ENCODE data around the gene EXOC1L.

EXOC1L gene, protein sequence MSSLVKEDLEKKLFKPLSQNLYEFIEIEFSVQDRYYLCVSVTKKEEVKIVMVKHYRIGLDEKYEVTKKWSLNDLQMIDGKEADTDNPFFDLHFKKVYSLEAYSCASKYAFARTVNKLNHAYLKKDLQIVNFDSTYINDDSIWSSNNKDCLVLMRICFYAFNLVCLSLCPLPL

DNA sequence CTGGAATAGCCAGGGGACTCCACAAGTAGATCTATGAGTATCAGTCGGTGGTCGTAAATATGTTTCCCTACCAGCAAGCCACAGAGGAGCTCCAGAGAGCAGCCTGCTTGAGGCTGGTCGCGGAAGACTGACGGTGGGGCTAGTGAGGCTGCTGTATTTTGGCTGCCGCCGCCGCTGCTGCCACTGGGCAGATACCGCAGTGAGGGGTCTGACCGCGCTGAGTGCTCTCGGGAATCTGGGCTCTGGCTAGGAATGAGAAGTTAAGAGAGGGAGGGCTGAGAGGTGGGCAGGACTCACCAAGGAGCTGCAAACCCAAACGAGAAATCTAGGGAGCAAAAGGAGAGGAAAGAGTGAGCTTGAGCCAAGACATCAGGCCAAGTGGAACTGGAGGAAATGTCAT is at the start of gene EXOC1L:
Gene EXOC1L, plus strand, starts transcription at position 157 of the 400 bp plus-strand sequence. Its CDS starts 237 bp downstream, at position 394.
- DNase-seq, result peak; percentile 17

DNA sequence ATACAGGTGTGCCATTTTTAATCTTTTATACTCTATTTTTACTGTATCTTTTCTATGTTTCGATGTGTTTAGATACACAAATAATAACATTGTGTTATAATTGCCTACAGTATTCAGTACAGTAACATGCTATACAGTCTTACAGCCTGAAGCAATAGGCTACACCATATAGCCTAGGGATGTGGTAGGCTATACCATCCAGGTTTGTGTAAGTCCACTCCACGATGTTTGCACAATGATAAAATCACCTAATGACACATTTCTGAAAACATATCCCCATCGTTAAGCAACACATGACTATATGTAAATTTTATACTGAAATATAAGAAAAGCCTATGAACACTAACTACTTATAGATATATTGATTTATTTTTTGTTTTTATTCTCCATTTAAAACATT is 48.9 kb upstream of the EXOC1L start:
- no peak for DNase-seq

DNA sequence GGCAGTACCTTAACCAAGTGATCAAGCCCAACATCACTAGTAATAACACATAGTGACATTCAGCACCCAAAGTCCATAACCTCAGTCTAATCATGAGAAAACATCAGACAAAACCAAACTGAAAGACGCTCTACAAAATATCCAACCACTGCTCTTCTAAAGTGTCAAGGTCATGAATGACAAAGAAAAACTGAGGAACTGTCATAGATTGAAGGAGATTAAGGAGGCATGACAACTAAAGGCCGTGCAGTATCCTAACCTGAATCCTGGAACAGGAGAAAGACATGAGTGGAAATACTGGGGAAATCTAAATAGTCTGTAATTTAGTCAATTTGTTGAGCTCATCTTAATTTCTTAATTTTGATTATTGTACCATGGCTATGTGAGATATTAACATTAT is 38.2 kb upstream of the EXOC1L start:
- no peak for DNase-seq

DNA sequence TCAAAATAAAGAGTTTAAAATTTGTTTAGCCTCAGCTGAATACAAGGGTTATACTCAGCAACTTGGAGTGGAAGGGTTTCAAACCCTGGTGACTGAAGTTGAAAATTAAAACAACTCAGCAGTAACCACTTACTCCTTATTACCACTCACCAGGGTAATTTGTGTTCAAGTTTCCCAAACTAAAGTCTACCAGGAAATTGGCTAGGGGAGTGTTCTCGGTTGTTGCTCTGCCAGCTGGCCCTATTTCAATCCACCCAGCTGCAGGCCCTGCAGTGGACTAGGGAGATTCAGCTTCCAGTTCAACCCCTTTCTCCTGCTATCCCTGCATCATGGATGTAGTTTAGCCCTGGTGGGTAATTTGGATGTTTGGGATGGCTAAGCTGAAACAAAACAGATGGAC is 37.8 kb upstream of the EXOC1L start:
- DNase-seq, result no peak

DNA sequence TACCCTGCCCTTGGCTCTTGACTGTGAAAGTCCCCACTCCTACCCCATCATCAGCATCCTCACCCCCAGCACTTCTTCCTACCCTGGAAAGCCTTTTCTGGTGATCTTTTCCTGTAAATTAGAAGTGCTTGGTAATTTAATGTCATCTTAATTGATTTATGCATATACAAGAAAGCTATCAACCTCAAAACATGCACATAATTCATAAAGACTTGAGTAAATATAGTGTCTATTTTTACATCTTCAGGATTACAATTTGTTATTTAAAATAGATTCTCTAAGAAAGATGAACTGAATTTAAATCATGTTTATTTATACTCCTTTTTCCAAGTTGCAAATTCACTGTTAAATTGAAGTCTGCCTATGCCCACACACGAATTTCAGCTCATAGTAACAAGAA is 36.0 kb upstream of the EXOC1L start:
- no peak for DNase-seq

DNA sequence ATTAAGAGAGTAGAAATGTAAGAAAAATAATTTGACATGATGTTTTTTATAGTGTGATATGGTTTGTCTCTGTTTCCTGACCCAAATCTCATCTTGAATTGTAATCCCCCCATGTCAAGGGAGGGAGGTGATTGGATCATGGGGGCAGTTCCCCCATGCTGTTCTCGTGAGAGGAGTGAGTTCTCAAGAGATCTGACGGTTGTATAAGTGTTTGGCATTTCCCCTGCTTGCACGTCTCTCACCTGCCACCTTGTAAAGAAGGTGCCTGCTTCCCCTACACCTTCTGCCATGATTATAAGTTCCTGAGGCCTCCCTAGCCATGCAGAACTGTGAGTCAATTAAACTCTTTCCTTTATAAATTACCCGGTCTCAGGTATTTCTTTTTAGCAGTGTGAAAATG is 34.8 kb upstream of the EXOC1L start:
- DNase-seq, result no peak

DNA sequence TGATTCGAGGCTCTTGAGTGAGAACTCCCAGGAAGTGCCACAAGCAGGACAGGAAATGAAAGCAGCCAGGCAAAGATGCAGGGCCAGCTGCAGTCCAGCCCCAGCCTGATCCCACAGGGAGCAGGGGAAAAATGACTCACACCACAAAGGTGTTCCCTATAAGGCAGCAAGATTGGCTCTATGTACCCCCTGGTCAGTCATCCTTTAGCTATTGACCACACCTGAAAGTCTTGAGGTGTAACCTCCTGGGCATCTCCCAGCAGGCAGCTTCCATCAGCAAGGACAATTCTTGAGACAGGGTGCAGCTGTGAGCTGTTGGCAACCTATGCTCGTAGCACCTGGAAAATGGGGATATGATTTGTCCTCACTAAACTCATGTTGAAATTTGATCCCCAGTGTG is 27.9 kb upstream of the EXOC1L start:
- DNase-seq, result no peak

DNA sequence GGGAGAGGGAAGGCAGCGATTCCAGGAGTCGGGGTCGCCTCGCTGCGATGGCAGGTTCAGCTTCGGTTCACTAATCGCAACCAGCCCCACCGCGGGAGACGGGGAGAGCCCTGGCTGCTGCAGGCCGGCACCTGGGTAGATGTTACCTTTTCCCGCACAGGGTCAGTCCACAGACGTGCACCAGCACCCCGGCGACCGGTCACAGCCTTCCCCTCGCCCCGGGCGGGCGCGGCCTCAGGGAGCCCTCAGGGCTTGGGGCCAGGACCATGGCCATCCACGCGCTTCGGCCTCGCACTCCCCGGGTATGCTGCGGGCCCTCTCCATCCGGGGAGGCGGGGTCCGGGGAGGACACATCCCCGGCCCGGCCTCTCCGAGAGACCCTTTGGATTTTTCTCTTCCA is 26.1 kb upstream of the EXOC1L start:
- DNase-seq, result no peak

DNA sequence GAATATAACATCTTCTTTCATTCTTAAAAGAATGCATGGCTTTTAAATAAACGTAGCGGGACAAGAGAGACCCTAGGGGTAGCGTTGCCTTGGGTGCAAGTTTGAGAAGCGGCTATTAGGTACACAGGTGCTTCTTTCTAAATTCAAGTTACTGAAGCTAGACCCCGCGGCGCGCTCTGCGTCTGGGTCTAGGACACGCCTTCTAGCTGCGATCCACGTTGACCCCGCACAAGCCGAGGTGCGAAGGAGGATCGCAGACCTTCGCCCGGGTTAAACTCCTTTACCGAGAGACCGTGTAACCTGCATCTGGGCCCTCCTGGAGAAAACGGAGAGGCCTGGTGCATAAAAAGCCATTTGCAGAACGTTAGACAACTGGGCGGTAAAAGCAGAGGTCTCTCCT is 25.5 kb upstream of the EXOC1L start:
- DNase-seq, result no peak

DNA sequence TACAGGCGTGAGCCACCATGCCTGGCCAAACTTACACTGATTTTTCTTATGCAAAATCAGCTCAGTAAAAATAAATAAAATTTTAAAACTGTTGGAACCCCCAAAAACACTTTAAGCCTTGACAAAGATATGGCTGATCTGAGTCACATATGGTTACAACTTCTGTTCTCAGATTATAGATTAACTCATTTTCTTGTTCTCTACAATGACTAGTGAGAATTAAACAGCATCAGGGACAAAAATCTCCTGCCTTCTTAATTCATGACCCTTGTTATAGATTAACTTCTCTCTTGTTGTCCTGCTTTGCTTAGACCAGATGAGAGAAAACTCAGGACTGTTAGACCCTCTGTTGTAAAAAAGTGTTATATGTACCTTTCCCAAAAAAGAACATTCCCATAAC is 24.2 kb upstream of the EXOC1L start:
- no peak for DNase-seq

DNA sequence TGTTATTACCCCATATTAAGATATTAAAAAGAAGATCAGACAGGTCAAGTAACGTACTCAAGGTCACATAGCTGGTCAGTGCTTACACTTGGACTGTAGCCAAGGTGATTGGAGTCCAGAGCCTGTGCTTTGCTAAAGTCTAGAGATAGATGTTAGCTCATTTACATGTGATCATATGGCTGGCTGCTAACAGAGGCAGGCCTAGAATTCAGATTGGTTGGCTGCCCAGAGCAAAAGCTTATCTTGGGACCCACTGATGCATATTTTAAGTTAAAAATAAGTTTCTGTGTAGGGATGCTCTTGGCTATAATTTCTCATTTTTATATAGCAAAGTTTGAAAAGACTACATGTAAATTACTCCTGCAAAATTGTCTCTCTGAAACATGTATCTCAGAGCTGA is 18.1 kb upstream of the EXOC1L start:
- DNase-seq, result no peak

DNA sequence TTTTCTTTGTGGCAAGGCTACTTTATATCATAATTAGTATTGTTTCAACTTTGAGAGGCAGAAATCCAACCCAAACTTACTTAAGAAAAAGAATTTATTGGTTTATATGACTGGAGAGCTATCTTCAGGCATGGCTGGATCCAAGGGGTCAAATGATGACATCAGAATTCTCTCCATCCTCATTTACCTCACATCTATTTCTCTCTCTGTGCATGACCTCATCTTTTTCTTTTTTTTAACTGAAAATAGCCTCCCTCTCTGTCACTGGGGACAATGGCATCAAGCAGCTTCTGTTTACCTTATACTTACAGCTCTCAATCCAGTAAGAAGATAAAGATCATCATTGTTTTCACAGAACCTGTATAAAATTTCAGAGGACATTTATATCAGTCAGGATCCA is 12.0 kb upstream of the EXOC1L start:
- DNase-seq, result no peak

DNA sequence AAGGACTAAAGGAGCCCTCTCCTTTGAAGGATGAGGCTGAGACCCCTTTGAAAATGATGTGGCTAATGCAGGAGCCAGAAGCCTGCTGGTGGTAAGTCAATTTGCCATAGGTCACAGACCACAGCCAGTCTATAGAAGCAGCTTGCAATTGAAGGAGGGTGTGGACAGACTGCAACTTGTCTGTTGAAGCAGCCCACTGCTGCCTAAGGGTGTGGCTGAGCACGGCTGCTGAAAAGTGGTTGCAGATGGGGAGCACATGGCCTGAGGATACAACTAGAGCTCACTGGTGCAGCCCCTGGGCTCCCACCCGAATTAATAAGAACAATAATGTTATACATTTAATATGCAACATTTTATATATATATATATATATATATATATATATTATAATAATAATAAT is 11.4 kb upstream of the EXOC1L start:
- peak; percentile 55 for DNase-seq

DNA sequence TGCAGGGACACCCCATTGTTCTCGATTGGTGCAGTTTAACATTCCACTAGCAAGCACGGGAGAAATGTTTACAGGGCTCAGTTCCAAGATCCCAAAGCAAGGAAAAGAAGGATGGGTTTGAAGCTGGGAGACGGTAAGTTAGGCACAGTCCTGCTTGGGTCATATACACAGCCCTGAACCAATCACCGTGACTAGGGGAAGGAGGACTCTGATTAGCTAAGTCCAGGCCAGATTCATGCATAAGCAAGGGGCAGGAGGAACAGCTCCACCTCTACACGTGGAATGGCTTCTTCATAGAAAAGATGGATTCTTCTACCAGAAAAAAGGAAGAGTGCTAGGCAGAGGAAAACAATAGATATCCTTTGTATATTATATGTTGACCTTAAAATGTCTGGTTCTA is 11.0 kb upstream of the EXOC1L start:
- DNase-seq, result no peak

DNA sequence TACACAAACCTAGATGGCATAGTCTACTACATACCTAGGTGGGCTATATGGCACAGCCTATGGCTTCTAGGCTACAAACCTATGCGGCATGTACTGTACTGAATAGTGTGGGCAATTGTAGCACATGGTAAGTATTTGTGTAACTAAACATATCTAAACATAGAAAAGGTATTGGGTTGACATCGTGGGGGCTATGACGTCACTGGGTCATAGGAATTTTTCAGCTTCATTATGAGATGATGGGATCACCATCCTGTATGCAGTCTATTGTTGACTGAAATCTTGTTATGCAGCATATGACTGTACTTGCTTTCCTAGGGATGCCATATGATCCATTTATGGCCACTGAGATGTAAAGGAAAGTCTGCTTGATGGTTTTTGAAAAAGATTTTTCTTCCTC is 1.9 kb upstream of the EXOC1L start:
- no peak for DNase-seq

DNA sequence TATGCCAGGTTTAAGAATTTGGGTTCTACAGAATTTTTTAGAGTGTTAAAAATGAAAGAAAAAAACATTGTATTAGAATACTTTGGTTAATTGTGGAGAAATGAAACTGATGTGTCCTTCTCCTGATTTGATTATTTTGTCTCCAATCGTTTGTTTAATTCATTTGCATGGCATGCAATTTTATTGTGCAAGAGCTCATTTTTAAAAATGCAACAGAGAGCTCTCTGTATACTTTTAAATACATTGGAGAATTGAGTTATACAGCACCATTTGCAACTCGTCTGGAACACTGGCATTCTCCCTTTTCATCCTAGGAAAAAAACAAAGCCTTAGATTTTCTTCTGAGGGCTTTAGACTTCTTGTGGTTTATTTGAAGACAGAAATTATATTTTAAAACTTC is 689 bp downstream of the EXOC1L start:
- DNase-seq, result no peak

DNA sequence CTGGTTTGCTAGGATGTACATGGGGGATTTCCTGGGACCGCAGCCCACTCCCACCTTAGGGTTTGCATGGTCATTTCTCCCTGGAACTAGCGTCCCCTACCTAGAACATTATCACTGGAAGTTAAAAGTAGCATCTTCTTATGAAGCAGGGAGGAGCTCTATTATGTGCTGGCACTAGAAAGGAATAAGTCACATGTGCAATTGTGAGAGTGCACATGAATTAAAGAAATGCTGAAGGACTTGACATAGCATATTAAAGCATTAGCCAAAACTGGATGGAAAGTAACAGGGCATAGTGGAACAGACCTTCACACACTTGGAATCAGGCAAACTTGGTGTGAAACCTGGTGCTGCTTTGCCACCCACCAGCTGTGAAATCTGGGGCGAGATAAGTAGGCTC is 2.7 kb downstream of the EXOC1L start:
- DNase-seq, result no peak

DNA sequence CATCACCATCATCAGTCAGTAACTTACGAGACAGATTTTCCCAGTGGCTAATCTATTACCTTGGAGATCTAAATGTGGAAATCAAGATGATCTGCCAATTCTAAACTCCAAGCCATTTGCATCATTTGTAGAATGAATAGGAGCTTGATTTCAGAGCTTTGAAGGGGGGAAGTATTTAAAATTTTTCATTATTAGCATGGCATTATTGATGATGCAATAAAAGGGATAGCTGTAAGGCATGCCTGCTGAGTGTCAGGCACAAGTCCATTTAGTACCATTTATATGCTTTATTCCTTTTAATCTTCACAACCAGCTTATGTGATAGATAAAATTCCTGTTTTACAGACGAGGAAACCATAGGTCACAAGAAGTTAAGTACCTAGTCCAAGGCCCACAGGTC is 5.3 kb downstream of the EXOC1L start:
- DNase-seq, result no peak

DNA sequence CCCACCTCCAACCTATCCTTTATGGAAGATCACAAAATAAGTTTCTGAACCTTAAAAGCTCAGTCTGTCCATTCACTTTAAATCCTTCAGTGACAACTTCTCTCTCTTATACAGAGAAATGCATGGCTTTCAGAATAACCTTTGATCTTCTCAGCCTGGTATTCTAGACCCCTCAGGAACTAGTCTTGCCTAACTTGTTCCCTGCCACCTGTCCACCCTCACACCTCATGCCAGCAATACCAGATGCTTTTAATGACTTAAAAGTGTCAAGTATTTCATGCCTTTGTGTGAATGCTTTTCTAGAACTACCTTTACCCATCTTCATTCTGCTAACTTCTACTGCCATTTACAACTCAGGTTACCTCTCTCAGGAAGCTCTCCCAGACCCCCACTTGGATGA is 7.4 kb downstream of the EXOC1L start:
- no peak for DNase-seq

DNA sequence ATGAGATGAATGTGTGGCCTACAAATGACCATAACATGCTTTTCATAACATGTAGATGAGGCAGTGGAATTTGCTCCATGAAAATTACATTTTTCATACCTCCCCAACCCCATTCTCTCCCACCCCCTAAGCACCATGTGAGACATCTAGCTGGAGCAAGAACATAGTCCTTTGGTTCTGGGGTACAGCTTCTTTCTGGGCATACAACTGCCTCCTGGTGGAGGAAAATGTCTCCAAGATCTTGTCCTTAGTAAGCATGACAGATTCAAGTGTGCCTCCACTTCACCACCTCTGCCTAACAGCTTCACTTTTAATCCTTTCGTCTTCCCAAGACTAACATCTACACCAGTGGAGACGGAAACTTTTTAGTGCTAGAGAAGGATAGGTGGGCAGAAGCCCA is 8.0 kb downstream of the EXOC1L start:
- DNase-seq, result no peak

DNA sequence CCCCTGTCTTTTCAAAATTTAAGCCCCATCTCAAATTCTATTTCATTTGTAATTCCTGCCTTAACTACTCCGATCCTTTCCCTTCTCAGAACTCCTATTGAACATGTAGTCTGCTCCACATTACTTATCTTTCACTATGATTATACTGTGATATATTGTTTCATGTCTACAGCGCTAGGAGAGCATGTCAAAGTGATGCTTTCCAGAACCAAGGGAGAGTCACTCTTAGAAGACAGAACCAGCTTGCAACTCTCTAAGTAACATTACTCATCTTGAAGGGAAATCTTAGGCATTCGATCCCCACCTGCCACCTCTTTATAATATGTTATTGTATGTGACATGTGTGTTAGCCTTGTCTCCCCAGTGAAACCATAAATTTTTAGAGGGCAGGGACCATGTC is 10.5 kb downstream of the EXOC1L start:
- DNase-seq, result no peak

DNA sequence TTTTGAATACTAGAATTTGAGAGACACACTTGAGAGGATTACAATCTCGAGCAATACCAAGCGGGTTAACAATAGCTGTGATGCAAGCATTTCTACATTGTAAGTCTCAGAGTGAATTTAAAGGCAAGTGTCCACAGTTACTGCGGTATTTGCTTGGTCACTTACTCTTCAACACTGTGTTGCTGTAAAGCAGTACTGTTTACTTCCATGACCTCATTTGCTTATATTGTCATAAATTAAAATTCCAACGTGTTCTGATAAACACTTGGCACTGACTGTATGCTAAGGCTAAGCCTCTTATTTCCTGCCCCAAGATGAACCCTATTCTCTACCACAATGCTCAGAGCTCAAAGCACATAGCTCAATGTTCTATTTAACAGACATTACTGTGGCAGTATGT is 11.1 kb downstream of the EXOC1L start:
- DNase-seq, result no peak

DNA sequence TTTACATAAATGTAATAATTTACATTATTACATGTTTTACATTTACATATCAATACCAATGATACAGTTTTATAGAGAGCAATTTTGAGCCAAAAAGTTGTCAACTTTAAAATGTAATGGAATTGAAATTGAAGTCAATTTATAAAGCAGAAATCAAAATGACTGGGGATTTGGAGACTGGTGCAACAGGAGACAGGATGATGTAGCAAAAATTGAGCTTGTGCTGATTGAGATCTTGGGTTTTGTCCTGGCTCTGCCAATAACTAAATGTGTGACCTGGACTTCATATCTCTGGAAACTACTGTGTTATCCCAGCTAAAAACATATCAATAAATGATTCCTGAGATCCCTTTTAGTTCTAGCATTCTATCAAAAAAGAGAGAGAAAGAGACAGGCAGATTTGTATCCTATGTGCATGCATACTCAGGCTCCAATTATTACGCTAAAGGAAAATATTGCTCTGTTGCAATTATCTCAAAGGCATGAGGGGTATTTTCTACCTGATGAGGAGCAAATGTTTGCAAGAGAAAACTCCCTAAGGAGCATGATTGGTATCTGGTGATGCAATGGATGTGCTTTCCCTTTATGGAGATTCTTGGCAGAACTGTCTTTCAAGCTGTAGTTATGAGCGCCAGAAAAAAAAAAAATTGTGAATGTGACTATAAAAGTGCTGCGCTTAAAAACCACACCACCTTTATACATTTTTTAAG is 14.7 kb downstream of the EXOC1L start:
- DNase-seq, result no peak

DNA sequence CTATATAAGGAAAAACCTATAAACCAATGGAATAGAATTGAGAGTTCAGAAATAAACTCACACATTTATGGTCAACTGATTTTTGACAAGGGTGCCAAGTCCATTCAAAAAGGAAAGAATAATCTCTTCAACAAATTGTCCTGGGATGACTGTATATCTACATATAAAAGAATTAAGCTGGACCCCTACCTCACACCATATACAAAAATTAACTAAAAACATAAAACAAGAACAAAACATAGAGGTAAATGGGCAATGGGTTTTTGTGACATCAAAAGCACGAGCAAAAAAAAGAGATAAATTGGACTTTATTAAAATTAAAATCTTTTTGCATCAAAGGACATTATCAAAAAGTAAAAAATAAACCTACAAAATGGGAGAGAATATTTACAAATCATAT is 18.3 kb downstream of the EXOC1L start:
- DNase-seq, result no peak

DNA sequence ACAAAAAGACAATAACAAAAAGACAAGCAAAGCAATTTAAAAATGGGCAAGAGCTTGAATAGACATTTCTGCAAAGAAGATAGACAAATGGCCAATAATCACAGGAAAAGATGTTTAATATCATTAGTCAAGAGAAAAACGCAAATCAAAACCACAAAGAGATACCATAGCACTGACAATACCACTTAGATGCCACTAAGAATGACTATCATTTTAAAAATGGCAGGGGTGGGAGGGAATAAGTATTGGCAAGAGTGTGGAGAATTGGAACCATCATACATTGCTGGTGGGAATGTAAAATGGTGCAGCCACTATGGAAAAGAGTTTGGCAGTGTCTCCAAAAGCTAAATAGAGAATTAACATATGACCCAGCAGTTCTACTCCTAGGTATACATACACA is 18.8 kb downstream of the EXOC1L start:
- DNase-seq, result no peak

All from hematopoietic multipotent progenitor cell treated with erythropoietin and hydrocortisone succinate and interleukin-3 and kit ligand, for 6 days (in vitro differentiated cells).